Measurements from ENCODE around the gene SLC5A5.

Gene SLC5A5

GRCh38 chr19:17861542-17862402, 10.0 kb upstream of the SLC5A5 start:
- no peak for DNase-seq (ENCODE audit: extremely low spot score)
- ChIA-PET POLR2A (interaction anchor here (3.8 kb wide), 1 partner anchor 70 kb away, joined by 80 read pairs; the partner anchor contains the start of gene CCDC124), CTCF (no interaction called here)
- TF ChIP-seq TARDBP (IDR thresholded peaks at IDR 0.05) (no peak), SUZ12 (IDR thresholded peaks at IDR 0.05) (no peak), CTBP1 (IDR thresholded peaks at IDR 0.05; ENCODE audit: borderline replicate concordance) (no peak), L3MBTL2 (conservative IDR thresholded peaks at IDR 0.05) (no peak), HDGF (IDR thresholded peaks at IDR 0.05; ENCODE audit: borderline replicate concordance) (no peak), ARNT (IDR thresholded peaks at IDR 0.05) (no peak), PKNOX1 (IDR thresholded peaks at IDR 0.05) (no peak), ELF4 (IDR thresholded peaks at IDR 0.05) (no peak), BHLHE40 (IDR thresholded peaks at IDR 0.05; ENCODE audit: borderline replicate concordance) (no peak), FOXA1 (IDR thresholded peaks at IDR 0.05) (no peak), NFRKB (IDR thresholded peaks at IDR 0.05) (no peak), ZNF384 (IDR thresholded peaks at IDR 0.05) (no peak), FOXK2 (IDR thresholded peaks at IDR 0.05) (no peak), SP1 (IDR thresholded peaks at IDR 0.05) (no peak), LEF1 (IDR thresholded peaks at IDR 0.05; ENCODE audit: borderline replicate concordance) (no peak)

- CTCF ChIA-PET: no interaction called here
- DNase-seq (ENCODE audit: extremely low spot score): no peak
- TF ChIP-seq FOXK2 (IDR thresholded peaks at IDR 0.05) (no peak), BHLHE40 (IDR thresholded peaks at IDR 0.05; ENCODE audit: borderline replicate concordance) (no peak), NFRKB (IDR thresholded peaks at IDR 0.05) (no peak), SP1 (IDR thresholded peaks at IDR 0.05) (no peak)
- POLR2A ChIA-PET: interaction anchor here (1.4 kb wide), 1 partner anchor 70 kb away, joined by 7 read pairs; the partner anchor contains the start of gene CCDC124
Measured at GRCh38 chr19:17862711-17863519, 8.8 kb upstream of the SLC5A5 start.

- ChIA-PET CTCF (interaction anchor here (0.9 kb wide), 1 partner anchor 75 kb away, joined by 3 read pairs; no protein-coding TSS in a partner anchor), POLR2A (interaction anchor here (1.0 to 1.4 kb wide), 2 partner anchors 58 to 69 kb away, joined by 4 to 7 read pairs; partner anchors contain the start of gene CCDC124)
- DNase-seq (ENCODE audit: extremely low spot score): no peak
- TF ChIP-seq FOXK2 (IDR thresholded peaks at IDR 0.05): no peak
- TF ChIP-seq PKNOX1 (IDR thresholded peaks at IDR 0.05): no peak
- no peak for TF ChIP-seq FOXA1 (IDR thresholded peaks at IDR 0.05)
- TF ChIP-seq CTBP1 (IDR thresholded peaks at IDR 0.05; ENCODE audit: borderline replicate concordance): no peak
- TF ChIP-seq L3MBTL2 (conservative IDR thresholded peaks at IDR 0.05): no peak
Measured at GRCh38 chr19:17863520-17864182, 8.1 kb upstream of the SLC5A5 start.

GRCh38 chr19:17865364-17866311, 6.1 kb upstream of the SLC5A5 start:
- POLR2A ChIA-PET: interaction anchor here (1.1 to 1.9 kb wide), 2 partner anchors 67 to 157 kb away, joined by 3 to 12 read pairs; partner anchors contain the start of gene CCDC124
- TF ChIP-seq TARDBP (IDR thresholded peaks at IDR 0.05) (no peak), FOXM1 (IDR thresholded peaks at IDR 0.05; ENCODE audit: borderline replicate concordance) (no peak), HDGF (IDR thresholded peaks at IDR 0.05; ENCODE audit: borderline replicate concordance) (peak; percentile 66; the same call in 1 of the 2 replicates), LEF1 (IDR thresholded peaks at IDR 0.05; ENCODE audit: borderline replicate concordance) (no peak)
- CTCF ChIA-PET: no interaction called here
- no peak for DNase-seq (ENCODE audit: extremely low spot score)

- ChIA-PET CTCF (no interaction called here), POLR2A (interaction anchor here (1.9 kb wide), 1 partner anchor 66 kb away, joined by 12 read pairs; the partner anchor contains the start of gene CCDC124)
- no peak for TF ChIP-seq CTBP1 (IDR thresholded peaks at IDR 0.05; ENCODE audit: borderline replicate concordance)
- peak; percentile 18; the same call in 1 of the 2 replicates for TF ChIP-seq PKNOX1 (IDR thresholded peaks at IDR 0.05)
- DNase-seq (ENCODE audit: extremely low spot score): no peak
Measured at GRCh38 chr19:17866312-17866963, 5.3 kb upstream of the SLC5A5 start.

All from HEK293T (cell line).